ENCODE data around the gene NINJ2. TPM values are rescaled to one million over a fixed set of nuclear protein-coding genes. Genes with fewer than 3 reads are reported as not detected.
"Not testable (repeated sequence)": the region's sequence is repeated elsewhere in the genome, so short reads cannot be mapped to it uniquely, and the experiment has no call there.

Gene NINJ2, protein sequence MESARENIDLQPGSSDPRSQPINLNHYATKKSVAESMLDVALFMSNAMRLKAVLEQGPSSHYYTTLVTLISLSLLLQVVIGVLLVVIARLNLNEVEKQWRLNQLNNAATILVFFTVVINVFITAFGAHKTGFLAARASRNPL
- total RNA-seq = 19.4 TPM

DNA sequence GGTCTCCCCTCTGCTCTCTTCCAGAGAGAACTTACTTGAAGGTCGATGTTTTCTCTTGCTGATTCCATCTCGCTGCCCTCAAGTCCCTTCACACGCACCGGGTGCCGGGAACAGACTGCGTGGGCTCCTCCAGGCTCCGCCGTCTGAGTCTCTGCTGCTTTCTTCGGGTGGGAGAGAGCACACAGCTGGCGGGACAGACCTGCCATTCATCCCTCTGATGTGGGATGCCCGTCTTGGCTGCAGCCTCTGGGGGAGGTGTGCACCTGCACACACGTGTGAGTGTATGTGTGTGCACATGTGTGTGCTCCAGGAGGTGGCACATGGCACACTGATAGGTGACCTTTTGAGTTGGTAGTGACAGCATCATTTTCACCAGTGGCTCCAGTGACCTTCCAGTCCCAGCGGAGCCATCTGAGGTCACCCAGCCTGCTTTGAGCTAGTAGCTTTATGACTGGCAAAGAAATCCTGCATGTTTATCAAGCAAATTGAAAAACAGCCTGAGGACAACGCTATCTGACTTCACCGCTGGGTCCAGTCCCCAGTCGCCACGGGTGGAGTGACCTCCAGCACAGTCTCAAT lies at the start of gene NINJ2:
NINJ2 (minus strand) TSS at position 153 of the 579 bp plus-strand sequence; CDS start at position 68, 85 bp downstream.
- DNase-seq (ENCODE audit: low read depth in 2 of 3, low spot score in 2 of 3) = no peak

DNA sequence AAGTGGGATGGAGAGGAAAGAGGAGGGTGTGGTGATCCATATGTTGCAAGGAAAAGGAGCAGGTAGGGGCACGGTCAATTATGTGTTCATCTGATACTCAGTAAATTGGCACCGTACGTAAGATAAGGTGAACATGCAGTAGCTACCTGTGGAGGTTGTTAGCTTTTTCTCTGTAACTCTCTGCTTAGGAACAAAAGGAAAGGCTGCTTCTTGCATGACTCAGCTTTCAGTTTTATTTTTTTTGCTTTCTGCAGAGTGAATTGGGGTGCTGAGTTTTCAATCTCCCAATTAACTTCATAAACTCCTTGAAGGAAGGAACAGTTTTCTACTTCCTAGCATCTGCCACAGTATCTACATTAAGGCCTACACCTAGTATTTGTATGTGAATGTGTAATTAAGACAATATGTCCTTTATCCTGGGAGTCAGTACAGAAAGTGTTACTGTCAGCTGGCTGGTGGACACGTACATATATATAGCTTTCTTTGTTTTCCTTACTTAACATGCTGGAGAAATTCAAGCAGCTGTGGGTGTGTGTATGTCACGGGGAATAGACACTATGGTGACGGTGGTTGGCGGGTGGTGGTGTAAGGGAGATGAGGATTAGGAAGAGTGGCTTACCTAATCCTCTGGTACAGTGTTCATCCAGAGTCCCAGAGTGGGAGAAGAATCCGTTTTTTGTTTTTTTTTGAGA lies 49.1 kb upstream of the NINJ2 start:
- peak in 1 of 3 donors; percentile 34 for DNase-seq (ENCODE audit: low read depth in 2 of 3, low spot score in 2 of 3)

DNA sequence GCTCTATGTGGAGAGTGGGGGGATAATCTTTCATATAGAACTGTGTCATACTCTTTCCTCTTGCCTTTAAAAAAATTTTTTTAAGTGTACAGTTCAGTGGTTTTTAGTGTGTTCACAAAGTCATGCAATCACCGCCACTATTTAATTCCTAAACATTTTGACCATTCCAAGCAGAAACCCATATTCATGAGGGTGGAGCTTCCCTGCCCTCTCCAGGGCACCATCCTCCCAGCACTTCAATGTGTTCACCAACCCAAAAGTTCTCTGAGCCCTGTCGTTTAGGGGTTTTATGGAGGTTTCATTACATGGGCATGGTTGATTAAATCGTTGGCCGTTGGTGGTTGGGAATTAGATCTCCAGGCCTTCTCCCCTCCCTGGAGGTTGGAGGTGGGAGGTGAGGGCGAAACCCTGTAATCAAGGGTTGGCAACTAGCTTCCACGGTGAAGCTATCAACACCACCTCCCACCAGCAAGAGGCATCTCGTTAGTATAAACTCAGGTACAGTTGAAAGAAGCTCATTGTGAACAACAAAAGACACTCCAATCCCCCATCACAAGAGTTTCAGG lies 46.3 kb upstream of the NINJ2 start:
- no peak for DNase-seq (ENCODE audit: low read depth in 2 of 3, low spot score in 2 of 3)

DNA sequence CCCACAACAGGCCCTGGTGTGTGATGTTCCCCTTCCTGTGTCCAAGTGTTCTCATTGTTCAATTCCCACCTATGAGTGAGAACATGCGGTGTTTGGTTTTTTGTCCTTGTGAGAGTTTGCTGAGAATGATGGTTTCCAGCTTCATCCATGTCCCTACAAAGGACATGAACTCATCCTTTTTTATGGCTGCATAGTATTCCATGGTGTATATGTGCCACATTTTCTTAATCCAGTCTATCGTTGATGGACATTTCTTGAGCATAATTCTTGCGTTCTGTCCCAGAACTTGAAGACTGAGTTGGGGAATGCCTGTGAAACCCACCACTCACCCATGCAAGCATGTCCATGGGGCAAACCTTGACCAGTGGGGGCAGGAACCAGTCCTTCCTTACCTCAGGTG lies 44.8 kb upstream of the NINJ2 start:
- not testable (repeated sequence) for DNase-seq (ENCODE audit: low read depth in 2 of 3, low spot score in 2 of 3)

DNA sequence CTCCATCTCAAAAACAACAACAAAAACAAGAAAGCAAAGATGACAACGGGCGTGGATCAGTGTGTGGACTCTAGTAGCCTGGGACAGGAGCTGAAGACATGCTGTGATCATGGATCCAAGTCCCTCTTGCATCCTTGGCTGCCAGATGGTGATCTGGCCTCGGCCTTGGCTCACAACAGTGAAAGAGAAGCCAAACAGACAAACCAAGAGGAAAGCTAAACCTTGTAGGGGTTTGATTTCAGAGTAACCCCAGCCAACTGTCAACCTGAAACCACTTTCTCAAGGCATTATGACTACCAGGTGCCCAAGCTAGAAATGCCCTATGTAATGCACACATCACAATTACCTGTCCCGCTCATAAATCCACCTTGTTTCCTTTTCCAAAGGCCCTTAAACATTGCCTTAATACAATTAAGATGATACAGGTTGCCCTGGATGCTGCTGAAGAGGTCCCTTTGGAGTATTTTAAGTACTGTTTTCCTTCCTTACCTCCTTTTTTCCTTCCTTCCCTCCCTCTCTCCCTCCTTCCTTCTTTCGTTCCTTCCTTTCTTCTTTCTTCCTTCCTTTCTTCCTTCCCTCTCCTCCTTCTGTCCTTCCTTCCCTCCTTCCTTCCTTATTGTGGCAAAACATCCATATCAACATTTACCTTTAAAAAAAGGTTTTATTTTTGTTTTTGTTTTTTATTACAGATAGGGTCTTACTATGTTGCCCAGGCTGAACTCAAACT lies 41.4 kb upstream of the NINJ2 start:
- DNase-seq (ENCODE audit: low read depth in 2 of 3, low spot score in 2 of 3) = no peak

DNA sequence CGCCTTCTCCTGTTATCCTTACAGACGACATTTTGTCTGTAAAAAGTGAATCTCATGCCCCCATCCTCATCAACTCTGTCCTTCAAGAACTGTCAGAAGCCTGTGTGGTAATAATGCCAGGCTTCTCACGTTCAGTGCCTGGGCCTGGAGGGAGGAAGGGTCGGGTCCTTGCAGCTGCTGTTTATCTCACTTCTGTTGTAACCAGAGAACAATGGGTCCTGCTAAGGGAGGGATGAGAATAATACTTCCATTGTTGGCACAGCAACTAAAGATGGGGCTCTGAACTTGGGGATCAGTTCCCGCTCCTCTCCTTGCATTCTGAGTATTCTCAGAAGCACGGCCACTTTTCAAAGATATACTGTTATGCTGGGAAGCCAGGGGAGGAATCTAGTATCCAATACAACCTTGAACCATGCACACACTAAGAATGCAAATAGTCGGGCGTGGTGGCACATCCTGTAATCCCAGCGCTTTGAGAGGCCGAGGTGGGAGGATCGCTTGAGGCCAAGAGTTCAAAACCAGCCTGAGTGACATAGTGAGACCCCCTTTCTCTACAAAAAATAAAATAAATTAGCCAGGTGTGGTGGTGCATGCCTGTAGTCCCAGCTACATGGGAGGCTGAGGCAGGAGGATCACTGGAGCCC lies 38.8 kb upstream of the NINJ2 start:
- no peak for DNase-seq (ENCODE audit: low read depth in 2 of 3, low spot score in 2 of 3)

DNA sequence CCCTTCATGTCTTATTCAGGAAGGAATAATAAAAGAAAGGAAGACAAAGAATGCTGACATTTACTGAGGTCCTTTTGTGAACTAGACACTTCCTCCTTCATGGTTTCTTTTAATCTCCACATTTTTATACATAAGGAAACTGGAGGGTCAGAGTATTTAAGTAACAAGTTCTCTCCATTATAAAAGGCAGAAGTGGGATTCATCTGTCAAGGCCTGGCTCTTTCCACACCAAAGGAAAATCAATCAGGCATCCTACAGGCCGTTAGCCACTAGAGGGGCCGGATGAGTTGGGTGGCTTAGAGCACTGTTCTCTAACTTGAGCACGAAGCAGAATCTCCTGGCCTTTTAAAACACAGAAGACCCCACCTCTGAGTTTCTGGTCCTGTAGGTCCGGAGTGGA lies 36.8 kb upstream of the NINJ2 start:
- no peak for DNase-seq (ENCODE audit: low read depth in 2 of 3, low spot score in 2 of 3)

DNA sequence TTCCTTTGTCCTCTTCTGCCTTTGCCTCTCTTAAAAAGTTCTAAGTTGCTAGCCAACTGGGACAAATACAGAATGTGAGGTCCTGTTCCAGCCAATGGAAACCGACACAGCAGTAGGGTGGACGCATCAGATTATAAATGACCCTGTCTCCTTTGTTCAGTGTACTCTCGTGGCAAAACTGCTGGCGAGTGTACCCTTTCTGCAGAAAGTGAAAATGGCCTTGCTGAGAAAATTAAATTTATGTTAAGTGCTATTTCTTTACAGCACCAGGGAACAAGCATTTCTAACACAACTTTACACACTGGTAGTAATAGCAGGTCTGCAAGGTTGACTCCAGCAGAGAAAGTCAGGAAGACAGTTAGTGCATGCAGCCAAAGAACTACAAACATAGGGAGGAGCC lies 35.0 kb upstream of the NINJ2 start:
- DNase-seq (ENCODE audit: low read depth in 2 of 3, low spot score in 2 of 3) = not testable (repeated sequence)

DNA sequence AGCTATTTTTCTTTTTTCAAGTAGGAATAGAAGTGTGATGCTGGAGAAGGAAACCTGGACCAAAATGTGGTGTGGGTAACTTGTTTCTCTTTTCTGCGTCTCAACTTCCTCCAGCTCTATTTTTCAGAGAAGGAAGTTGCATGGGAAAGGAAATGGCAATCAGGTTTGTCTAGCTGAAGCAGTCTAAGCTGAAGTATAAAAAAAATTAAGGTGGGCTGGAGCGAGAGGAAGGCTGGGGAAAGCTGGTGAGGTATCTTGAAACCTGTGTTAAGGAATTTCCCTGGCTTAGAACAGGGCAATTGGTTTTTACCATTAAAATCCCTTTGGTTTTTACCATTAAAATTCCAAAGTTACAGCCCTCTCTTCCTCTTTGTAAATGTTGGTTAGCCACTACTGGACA lies 34.2 kb upstream of the NINJ2 start:
- DNase-seq (ENCODE audit: low read depth in 2 of 3, low spot score in 2 of 3) = no peak

DNA sequence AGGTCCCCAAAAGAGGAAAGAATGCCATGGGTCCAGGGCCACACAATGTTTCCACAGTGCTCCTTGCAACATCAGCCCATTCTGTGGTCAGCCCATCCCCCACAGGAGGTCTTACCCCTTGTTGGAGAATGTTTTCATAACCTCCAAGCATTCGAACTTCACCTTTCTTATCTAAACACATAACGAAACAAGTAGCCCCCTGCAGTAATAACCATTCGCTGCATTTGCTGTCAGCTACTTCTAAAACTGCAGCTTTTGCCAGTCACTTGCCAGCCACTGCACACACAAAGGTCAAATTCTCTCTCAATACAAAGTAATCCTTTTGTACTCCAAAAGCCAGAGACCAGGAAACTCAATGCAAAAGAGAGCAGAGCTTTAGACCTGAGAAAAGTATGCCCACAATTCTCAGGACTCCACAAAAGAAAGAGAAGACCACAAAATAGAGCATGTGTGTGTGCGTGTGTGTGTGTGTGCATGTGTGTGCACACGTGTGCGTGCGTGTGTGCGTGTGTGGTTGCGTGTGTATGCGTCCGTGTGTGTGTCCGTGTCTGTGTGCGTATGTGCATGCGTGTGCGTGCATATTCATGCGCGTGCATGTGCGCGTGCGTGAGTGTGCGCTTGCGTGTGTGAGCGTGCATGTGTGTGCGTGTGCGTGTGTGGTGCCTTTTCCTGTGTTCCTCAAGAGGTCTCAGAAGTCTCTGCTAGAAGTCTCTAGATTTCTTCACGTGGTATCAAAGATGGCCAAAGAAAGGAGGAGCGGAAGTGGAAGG lies 31.7 kb upstream of the NINJ2 start:
- DNase-seq (ENCODE audit: low read depth in 2 of 3, low spot score in 2 of 3) = no peak

DNA sequence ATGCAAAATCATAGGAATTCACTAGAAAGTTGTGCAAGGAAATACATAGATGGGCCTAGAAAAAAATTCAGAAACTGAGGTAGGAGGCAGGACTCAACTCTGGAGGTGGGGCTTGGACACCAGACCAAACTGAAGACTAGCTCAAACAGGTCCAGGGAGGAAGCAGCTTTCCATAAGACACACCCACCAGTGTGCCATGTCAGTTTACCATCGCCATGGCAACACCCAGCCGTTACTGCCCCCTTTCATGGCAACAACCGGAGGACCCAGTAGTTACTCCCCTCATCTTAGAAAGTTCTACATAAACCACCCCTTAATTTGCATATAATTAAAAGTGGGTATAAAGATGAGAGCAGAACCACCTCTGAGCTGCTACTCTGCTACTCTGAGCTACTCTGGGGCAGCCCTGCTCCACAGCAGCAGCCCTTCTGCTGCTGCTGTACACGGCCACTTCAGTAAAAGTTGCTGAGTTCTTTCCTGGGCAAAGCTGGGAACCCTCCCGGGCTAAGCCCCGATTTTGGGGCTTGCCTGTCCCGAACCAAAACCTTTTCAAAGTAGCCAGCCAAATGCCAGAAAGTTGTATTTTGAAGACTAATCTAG lies 30.8 kb upstream of the NINJ2 start:
- DNase-seq (ENCODE audit: low read depth in 2 of 3, low spot score in 2 of 3) = no peak

DNA sequence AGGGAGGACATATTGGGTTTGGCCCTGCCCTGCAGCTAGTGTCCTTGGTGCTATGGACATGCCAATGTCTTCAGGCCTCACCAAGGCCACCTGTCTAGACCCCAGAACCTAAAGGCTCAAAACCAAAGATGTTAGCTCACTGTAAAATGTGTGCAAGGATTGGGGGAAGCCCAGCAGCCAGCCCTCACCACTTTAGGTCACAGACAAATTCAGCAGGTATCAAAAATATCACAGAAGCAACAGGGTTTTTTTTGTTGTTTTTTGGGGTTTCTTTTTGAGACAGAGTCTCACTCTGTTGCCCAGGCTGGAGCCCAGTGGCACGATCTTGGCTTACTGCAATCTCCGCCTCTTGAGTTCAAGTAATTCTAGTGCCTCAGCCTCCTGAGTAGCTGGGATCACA lies 29.0 kb upstream of the NINJ2 start:
- DNase-seq (ENCODE audit: low read depth in 2 of 3, low spot score in 2 of 3) = no peak

DNA sequence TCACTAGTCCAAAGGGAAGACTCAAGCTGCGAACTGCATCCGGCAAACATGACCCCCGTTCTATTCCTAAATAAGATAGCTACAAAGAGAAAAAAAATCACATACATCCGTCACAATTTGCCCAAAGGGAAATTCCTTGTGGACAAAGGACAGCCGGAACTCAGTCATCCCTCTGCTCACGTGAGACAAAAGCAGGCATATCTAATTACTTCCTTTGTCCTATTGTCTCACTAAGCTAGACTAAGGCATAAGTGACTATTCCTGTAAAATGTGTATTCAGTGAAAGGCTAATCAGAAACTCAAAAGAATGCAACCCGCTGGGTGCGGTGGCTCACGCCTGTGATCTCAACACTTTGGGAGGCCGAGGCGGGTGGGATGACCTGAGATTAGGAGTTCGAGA lies 27.2 kb upstream of the NINJ2 start:
- DNase-seq (ENCODE audit: low read depth in 2 of 3, low spot score in 2 of 3) = no peak

DNA sequence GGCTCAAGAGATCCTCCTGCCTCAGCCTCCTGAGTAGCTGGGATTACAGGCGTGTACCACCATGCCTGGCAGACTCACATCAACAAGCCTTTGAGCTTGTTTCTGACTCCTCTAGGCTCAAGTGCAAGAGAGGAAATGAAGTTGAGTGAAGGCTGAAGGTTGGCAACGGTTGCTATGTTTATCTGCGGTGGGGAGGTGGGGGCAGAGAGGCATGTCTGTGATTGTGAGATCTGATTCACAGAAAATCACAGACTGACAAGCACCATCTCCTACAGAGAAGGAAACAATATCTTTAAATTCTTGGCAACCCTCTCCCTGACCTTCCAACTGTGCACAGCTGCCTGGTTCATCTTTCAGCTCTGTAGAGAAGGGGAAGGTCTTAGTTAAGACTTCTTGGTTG lies 22.1 kb upstream of the NINJ2 start:
- DNase-seq (ENCODE audit: low read depth in 2 of 3, low spot score in 2 of 3) = peak; percentile 75 to 92 (median 83)

DNA sequence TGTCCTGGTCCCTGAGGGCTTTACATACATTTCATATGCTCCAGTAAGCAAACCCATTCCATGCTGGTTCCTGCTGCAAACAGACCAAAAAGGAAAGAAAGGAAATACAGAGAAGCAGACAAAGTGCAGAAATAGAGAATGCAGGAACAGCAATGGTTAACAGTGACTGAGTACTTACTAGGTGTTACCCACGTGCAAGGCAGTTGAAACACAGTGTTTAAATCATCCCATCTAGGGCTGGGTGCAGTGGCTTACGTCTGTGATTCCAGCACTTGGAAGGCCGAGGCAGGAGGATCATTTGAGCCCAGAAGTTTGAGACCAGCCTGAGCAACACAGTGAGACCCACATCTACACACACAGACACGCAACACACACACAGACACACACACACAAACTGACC lies 21.2 kb upstream of the NINJ2 start:
- DNase-seq (ENCODE audit: low read depth in 2 of 3, low spot score in 2 of 3) = no peak

DNA sequence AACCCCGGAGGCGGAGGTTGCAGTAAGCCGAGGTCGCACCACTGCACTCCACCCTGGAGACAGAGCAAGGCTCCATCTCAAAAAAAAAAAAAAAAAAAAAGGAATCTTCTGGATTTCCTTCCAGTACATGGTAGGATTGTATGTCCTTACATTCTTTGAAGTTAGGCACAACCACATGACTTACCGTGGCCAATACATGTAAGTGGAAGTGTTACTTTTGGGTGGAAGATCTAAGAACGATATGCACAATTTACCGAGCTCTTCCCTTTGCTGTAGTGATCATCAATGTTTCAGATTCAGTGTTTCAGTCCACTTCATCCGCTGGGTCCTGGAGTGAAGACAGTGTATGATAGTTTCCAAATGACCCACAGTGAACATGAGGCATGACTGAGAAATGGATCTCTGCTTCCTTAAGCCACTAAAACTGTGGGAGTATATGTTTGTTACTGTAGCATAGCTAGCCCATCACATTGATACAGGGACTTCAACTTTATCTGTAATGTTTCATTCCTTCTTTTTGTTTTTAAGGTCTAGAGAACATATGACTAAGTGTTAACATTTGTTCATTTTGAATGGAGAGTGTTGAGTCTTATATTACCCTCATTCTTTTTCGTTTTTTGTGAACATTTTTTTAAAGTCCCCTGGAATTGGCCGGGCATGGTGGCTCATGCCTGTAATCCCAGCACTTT lies 18.5 kb upstream of the NINJ2 start:
- no peak for DNase-seq (ENCODE audit: low read depth in 2 of 3, low spot score in 2 of 3)

DNA sequence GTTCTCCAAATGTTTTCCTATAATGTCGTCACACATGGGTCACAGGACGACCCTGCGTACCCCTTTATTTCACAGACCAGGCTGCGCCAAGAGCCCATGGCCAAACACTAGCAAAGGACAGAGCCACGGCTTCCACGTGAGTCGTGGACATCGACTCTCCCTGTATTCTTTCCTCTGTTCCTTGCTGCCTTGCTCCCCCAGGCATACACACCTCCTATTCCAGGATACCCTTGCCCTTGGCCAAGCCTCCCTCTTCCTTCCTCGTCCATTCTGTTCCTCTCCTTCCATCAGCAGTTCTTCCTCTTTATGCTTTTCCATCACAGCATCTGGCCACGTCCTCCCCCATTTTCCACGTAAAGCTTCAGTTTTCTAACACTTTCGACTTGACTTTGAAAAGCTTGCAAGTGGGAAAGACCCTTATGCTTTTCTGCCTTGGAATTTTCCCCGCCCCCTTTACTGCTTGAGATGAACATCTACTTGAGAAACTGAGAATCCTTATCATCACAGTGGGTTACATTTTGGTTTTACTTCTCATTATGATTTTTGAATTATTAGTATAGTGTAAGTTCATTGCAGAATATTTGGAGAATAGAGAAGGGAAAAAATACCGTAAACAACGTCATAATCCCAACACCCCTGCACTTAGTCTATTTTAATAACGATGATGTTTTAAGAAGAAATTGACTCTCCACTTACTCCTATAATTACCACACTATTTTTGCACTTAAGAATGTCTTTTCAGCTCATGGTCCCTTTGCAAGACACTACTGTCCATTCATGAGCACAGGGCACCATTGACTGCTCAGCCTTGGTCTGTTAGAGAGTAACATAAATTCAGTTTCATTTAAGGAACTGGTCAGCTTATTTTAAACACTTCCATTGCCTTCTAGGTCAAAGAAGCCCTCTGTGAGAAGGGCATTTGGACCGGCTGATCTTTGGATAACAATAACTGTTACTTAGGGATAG lies 15.8 kb upstream of the NINJ2 start:
- no peak for DNase-seq (ENCODE audit: low read depth in 2 of 3, low spot score in 2 of 3)

DNA sequence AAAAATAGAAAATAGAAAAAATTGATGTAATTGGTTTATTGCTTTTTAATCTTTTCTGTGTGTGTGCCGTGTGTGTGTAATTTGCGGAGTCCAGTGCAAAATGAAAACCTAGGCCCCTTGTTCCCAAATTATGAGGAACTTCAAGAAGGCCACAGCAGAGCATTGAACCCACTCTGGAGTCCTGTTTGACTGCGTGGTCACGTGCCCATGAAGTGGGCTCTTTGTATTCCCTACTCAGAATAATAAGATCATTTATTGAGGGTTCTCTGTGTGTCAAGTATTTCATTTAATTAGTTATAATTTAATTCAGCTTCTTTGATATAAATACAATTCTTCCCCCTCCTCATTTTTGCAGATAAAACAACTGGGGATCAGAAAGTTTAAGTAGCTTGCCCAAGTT lies 12.3 kb upstream of the NINJ2 start:
- no peak for DNase-seq (ENCODE audit: low read depth in 2 of 3, low spot score in 2 of 3)
